ENCODE data around the gene OMD.

Gene OMD, protein sequence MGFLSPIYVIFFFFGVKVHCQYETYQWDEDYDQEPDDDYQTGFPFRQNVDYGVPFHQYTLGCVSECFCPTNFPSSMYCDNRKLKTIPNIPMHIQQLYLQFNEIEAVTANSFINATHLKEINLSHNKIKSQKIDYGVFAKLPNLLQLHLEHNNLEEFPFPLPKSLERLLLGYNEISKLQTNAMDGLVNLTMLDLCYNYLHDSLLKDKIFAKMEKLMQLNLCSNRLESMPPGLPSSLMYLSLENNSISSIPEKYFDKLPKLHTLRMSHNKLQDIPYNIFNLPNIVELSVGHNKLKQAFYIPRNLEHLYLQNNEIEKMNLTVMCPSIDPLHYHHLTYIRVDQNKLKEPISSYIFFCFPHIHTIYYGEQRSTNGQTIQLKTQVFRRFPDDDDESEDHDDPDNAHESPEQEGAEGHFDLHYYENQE

DNA sequence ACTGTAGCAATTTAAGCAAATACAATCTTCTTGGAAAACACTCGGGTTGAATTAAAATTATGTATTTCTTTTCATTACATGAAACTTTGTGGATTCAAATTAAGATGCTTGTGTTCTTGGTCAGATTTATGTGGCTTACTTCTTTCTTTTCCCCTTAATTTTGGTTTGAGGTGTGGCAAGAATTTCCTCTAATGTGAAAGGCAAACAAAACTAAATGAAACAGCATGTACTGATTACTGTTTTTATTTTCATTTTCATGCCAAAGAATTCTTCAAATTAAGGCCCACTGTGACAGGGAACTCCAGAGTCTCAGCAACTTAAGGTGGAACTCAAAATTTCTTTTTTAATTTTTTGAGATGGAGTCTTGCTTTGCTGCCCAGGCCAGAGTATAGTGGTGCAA lies at the start of gene OMD:
TSS of gene OMD (minus strand) at position 132 of the 400 bp plus-strand sequence. CDS start 6,913 bp downstream, outside the sequence.
- DNase-seq: no peak

DNA sequence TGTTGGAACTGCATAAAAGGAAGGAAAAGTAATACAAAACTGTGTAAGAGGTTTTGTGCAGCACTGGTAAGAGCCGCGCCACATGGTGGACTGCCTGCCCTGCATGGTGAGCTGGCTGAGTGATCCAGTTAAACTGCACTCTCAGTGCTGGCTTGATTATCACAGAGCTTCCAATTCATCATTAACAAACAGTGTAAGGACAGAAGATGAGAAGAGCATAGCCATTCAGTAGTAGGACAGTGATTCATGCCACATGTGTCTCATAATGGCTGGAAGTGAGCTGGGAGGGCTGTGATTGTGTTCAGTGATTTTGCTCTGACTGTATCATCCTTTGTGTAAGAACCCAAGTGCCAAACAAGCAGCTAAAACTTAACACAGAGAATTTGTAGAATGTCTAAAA lies 43.9 kb upstream of the OMD start:
- DNase-seq: no peak

DNA sequence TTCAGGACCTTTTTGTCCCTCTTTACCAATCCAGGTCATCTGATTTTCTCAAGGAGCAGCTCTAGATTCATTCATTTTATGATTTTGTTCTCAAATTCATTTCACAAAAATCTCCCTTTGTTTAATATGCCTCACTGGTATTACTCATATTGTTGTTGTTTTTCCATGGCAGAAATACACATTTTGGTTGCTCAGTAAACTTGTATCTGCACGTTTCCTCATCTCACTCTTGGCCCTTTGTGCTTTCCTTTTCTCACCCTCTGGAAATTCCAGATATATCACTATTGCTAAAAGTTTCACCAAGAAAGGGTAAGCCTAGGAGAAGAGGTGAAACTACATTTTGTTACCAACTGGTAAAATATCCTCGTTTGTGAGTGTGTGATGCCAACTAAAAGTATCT lies 43.2 kb upstream of the OMD start:
- DNase-seq: no peak

DNA sequence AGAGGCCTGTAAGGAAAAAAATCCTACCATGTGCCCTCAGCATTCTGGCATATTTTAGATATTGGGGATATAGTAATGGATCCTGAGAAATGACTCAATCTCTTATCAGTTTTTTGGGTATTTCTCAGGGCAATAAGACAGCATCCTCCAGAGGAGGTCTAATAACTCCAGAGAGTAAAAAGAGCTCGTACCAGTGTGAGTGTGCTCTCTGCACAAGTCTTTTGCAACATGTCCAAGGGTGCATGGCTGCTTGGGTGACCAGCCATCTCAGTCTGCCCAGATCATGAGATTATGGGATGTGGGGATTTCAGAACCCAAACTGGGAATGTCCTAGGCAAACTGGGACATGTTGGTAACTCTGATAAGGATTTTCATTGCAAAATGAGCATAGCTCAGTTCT lies 42.8 kb upstream of the OMD start:
- DNase-seq: no peak

DNA sequence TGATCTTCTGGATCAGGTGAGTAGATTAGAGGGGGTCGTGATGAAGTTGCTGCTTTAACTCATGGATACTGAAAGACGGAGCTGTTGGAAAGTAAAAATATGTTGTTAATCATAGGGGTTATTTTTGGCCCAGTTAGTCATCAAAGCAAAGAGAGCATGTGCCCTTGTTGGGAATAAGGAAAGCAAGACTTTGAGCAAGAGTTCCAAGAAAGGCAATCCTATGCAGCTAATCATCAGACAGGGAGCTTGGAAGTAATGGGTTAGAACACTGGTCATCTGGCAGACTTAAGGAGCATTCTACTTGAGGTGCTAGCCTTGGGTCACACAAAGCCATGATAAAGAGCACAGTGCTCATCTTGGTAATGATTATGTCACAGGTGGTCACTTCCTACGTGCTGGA lies 39.7 kb upstream of the OMD start:
- no peak for DNase-seq

- DNase-seq: no peak
These were observed 39.1 kb upstream of the OMD start for GRCh38 chr9:92463387-92463786.

- no peak for DNase-seq
These were observed 33.3 kb upstream of the OMD start for GRCh38 chr9:92457576-92457975.

DNA sequence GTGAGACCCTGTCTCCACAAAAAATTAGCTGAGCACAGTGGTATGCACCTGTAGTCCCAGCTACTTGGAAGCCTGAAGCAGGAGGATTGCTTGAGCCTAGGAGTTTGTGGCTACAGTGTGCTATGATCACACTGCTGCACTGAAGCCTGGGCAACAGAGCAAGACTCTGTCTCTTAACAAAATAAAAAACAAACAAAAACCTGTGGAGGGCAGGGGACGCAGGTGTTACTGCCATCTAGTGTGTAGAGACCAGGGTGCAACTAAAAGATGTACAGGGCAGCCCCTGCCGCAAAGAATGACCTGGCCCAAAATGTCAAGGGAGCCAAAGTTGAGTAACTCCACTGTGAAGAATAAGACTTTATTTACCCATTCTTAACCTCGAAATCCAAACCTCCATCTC lies 30.9 kb upstream of the OMD start:
- peak; percentile 1 for DNase-seq

DNA sequence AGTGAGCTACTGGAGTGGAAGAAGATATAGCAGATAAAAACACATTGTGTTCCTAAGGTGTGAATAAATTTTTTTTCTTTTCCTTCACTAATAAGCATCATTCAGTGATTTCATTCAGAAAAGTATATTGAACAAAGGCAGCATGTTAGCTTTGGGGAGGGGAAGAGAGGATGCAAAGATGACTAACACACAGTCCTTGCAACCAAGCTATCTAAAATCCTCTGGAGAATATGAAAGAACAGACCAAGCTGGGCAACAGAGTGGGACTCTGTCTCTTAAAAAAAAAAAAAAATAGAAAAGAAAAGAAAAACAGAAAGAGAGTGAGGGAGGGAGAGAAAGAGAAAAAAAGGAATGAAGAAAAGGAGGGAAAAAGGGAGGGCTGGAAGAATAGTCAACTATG lies 22.3 kb upstream of the OMD start:
- no peak for DNase-seq

DNA sequence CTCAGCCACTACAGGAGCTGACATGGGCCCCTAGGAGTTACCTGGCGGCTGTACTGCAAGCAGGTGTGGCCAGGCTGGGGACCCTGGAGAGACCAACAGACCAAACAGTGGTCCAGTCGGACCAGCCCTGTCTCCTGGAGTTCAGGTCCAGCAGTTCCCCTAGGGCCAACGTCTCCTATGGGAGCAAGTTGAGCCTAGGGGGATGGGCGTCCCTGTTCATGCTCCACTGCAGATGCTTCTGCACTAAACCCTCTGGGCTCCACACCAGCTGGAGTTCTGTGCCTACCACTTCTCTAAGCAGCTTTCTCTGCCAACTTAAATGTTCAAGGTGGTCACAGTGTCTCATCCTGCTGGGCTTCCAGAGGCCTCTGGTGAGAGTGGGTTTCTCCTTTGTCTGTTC lies 20.6 kb upstream of the OMD start:
- DNase-seq: peak; percentile 61

DNA sequence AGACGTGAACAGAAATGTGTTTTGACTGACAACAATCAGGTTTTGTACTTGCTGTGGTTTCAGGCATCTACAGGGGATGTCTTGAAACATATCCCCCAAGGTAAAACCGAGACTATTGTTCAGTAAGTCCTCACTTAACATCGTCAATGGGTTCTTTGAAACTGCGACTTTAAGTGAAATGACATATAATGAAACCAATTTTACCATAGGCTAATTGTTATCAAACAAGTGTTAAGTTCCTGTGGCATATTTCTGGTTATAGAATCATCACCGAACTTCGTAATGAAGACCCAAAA lies 16.4 kb upstream of the OMD start:
- no peak for DNase-seq

DNA sequence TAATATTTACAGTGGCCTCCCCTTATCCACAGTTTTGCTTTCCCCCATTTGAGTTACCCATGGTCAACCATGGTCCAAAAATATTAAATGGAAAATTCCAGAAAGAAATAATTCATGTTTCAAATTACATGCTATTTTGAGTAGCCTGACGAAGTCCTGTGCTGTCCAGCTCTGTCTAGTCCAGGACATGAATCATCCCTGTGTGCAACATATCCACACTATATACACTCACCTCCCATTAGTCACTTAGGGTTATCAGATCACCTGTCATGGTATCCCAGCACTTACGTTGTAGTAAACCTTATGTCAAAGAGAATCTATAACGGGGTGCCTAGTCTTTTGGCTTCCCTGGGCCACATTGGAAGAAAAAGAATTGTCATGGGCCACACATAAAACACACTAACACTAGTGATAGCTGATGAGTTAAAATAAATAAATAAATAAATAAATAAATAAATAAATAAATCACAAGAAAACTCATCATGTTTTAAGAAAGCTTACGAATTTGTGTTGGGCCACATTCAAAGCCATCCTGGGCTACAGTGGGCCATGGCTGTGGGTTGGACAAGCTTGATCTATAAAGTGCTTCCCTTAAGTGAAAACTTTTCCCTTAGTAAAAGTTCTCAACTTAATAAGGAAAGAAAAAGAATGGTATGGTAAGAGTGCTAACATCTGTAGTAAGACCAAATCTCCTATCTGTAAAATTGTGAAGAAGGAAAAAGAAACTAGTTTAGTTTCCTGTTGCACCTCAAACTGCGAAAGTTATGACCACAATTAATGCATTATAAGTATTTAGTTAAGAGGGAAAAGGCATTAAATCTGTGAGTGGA lies 15.9 kb upstream of the OMD start:
- DNase-seq: no peak

GRCh38 chr9:92438900-92439526 lies 14.7 kb upstream of the OMD start:
- no peak for DNase-seq

GRCh38 chr9:92435263-92435662 lies 11.0 kb upstream of the OMD start:
- DNase-seq: no peak

DNA sequence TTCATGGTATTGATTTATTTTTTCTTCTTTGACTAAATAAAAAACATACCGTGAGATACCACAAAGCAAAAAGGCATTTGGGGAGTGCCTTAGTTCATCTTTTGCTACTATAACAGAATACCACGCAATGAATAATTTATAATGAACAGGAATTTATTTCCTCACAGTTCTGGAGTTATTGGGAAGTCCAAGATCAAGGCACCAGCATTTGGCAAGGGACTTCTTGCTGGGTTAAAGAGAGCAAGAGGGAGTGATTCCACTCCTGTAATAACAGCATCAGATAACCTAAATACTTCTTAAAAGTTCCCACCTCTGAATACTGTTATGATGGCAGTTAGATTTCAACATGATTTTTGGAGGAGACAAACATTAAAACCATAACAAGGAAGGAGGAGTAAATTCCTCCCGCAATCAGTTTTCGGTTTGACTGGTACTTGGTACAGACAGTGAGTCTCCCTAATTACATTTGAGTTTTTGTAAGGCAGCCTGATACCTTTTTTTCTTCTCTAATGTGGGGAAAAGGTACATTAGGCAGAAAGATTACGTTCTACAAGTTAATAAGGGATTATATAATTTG lies 8.8 kb upstream of the OMD start:
- DNase-seq: no peak

DNA sequence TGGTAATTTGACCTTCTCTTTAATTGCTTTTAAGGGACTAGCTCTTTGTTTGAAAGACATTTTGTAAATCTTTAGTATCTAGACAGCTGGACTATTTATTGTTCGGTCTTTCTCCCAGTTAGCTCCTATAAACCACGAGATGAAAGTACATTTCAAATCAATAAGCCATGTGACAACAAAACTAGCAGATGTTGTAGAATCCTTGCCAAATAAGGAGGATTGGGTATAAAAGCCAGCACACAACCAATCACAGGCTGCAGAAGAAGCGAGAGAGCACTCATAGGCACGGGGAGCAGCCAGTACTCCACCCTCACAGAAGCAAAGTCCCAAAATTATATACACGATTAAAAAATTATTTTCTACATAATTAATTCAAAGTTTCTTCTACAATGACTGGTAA lies 8.1 kb upstream of the OMD start:
- no peak for DNase-seq

DNA sequence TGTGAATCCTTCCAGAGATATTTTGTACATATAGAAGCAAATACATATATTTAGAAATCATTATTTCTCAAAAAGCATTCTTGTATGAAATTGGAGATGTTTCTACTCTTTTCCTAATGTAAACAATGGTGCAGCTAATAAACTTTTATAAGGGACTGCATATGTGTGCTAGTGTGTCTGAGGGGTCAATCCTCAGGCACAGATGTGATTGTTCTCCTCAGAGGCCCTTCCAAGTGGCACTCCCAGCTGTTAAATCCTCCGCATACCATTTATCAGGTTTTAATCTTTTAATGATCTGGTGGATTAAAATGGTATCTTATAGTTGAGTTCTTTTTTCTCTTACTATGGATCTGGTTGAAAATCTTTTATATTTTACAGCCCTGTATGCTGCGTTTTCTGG lies 5.6 kb upstream of the OMD start:
- DNase-seq: no peak

DNA sequence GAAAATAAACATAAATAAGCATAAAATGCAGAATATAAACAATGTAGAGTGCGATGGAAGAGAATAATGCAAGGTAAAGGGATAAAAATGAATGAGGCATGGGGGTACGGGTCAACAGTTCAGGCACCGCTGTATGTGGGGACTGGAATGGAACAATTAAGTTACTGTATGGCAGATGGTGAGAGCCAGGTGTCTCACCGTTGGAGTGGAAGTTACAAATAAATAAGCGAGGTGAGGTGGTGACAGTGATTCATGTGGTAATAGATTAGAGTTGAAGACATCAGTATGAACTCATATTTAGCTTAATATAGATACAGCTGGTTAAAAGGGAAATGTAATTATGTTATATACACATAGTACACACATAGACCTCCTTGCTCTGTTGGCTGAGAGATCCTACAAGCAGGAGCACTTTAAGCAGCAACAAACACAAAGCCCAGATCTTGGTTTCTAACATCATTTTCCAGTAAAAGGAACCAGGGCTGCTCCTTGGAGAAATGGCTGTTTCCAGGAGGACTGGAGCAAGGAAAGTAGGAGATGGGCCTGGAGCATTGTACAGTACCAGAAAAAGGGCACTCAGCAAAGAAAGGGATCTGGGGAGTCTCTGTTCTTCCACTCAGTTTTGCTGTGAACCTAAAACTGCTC lies 2.4 kb upstream of the OMD start:
- DNase-seq: peak; percentile 90

DNA sequence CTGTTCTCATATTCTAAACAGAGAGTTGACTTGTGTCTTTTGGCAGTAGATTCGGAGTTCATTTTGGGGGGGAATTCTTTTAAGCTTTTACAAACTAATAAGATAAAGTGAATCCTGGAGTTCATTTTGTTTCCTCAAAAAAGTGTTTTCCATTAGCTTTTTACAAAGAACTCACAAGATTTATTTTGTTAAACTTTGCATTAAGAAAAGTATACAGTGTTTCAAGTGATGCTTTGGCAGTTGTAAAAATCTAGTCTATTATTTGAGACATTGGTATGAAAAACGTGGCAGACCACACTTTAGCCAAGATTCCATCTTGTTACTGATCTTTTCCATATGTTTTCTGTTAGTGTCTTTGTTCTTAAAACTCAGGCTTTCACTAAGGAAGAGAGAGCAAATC lies 1.2 kb upstream of the OMD start:
- no peak for DNase-seq

GRCh38 chr9:92423612-92424011 lies 659 bp downstream of the OMD start:
- DNase-seq: no peak

- DNase-seq: no peak
These were observed 1.5 kb downstream of the OMD start for GRCh38 chr9:92422611-92423338.

- DNase-seq: no peak
These were observed 9.7 kb downstream of the OMD start for GRCh38 chr9:92414566-92414965.

Data from NCI-H146 (cell line).